HCT116 (cell line): Measurements from ENCODE around the gene DNM3. TPM values are rescaled to one million over a fixed set of nuclear protein-coding genes. Genes with fewer than 3 reads are reported as not detected.

Experiments used
- ATAC-seq: fragments of 200-7000 bp; cut with Tn5 transposase; 2 replicates; pipeline ENCODE4 v1.9.1; 2020; ENCODE audit warnings: mild to moderate bottlenecking, moderate library complexity
- BruUV-seq: library from RNA; stranded (reverse); fragments of 400-500 nt; replicated peaks from 2 replicates; lab custom pipeline; 2021; lab: Mats Ljungman, UMichigan
- CTCF ChIA-PET: fragments of 300-600 bp; sonication (Branson Sonifier 250); formaldehyde crosslinking; loops from one replicate; lab custom pipeline; 2021; ENCODE audit warnings: antibody characterized with exemption; lab: Charles Lee
- POLR2A ChIA-PET: fragments of 300-600, 350-600 bp; sonication (Branson Sonifier 250); formaldehyde crosslinking; loops from one replicate; lab custom pipeline; 2021; ENCODE audit warnings: antibody characterized with exemption; lab: Charles Lee
- RAD21 ChIA-PET, 2 experiments: fragments of 300-600 bp; sonication (Branson Sonifier 250); formaldehyde crosslinking; loops; one replicate each; lab custom pipeline; 2023; ENCODE audit warnings: low total read pairs in 2 of 2; ENCODE audit not compliant: uncharacterized antibody in 2 of 2, unreplicated experiment in 2 of 2, low non-redundant PET in 1 of 2; lab: Charles Lee
- DNase-seq: peaks from one replicate; pipeline ENCODE4 v3.0.0-alpha.2; 2010; ENCODE audit warnings: low read depth, low spot score
- H2AFZ ChIP-seq: fragments of 200-600 bp; shearing (Covaris generic), sonication (generic); 2 replicates; pipeline ENCODE4 v1.6.1; 2017; ENCODE audit warnings: low read depth, mixed run types, mixed read lengths, antibody characterized with exemption, low read length; ENCODE audit not compliant: poor library complexity, severe bottlenecking
- H3K27ac ChIP-seq: 2 replicates; pipeline ENCODE4 v1.5.1; 2012; ENCODE audit warnings: low read depth, low read length
- H3K27me3 ChIP-seq: fragments of 200-600 bp; sonication (generic); 2 replicates; pipeline ENCODE4 v1.6.1; 2016; ENCODE audit warnings: mixed run types, low read length, mixed read lengths; ENCODE audit not compliant: insufficient read depth
- H3K36me3 ChIP-seq, 2 experiments: fragments of 200-500 bp in 1 of 2; fragments of 200-600 bp in 1 of 2; sonication (Bioruptor generic) in 1 of 2; sonication (generic) in 1 of 2; 2 replicates each; pipeline versions ENCODE4 v1.5.1 to v1.6.1; 2014 to 2016; ENCODE audit warnings: low read length in 2 of 2, inconsistent platforms in 1 of 2, mixed read lengths in 1 of 2, mixed run types in 1 of 2; ENCODE audit not compliant: insufficient read depth in 2 of 2, control insufficient read depth in 1 of 2
- H3K4me1 ChIP-seq, 2 experiments: fragments of 200-600 bp in 1 of 2; sonication (generic) in 1 of 2; 2 replicates each; pipeline versions ENCODE4 v1.5.1 to v1.6.1; 2012 to 2017; ENCODE audit warnings: low read length in 2 of 2, inconsistent platforms in 1 of 2, mild to moderate bottlenecking in 1 of 2, mixed read lengths in 1 of 2, mixed run types in 1 of 2, moderate library complexity in 1 of 2; ENCODE audit not compliant: insufficient read depth in 2 of 2, control insufficient read depth in 1 of 2
- H3K4me2 ChIP-seq: fragments of 200-600 bp; sonication (generic); 2 replicates; pipeline ENCODE4 v1.6.1; 2017; ENCODE audit warnings: mixed run types, low read length, mixed read lengths
- H3K4me3 ChIP-seq, 2 experiments: fragments of 200-600 bp in 1 of 2; sonication (generic) in 1 of 2; replicated peaks in 1 of 2; 2 replicates each; pipeline ENCODE4 v1.5.1; 2011 to 2016; ENCODE audit warnings: low read length in 2 of 2, control low read depth in 1 of 2, low read depth in 1 of 2, mild to moderate bottlenecking in 1 of 2, mixed read lengths in 1 of 2, mixed run types in 1 of 2
- H3K79me2 ChIP-seq: fragments of 200-600 bp; sonication (generic); 2 replicates; pipeline ENCODE4 v1.6.1; 2017; ENCODE audit warnings: mild to moderate bottlenecking, mixed run types, low read length, moderate library complexity, mixed read lengths; ENCODE audit not compliant: insufficient read depth
- H3K9ac ChIP-seq: fragments of 200-600 bp; sonication (generic); 2 replicates; pipeline ENCODE4 v1.6.1; 2016; ENCODE audit warnings: low read length, mixed read lengths
- H3K9me2 ChIP-seq: fragments of 200-600 bp; sonication (generic), shearing (Covaris generic); 2 replicates; pipeline ENCODE4 v1.6.1; 2017; ENCODE audit warnings: mixed run types, mild to moderate bottlenecking, moderate library complexity; ENCODE audit not compliant: insufficient read depth
- H3K9me3 ChIP-seq, 2 experiments: fragments of 200-500 bp in 1 of 2; fragments of 200-600 bp in 1 of 2; sonication (Bioruptor generic) in 1 of 2; sonication (generic) in 1 of 2; 2 replicates each; pipeline ENCODE4 v1.6.1; 2014 to 2017; ENCODE audit warnings: low read length in 2 of 2, mixed read lengths in 2 of 2, inconsistent platforms in 1 of 2, low read depth in 1 of 2, mild to moderate bottlenecking in 1 of 2, mixed run types in 1 of 2, moderate library complexity in 1 of 2; ENCODE audit not compliant: control insufficient read depth in 1 of 2, insufficient read depth in 1 of 2
- H4K20me1 ChIP-seq: fragments of 200-600 bp; sonication (generic), shearing (Covaris generic); 2 replicates; pipeline ENCODE4 v1.6.1; 2017; ENCODE audit warnings: mixed run types, mild to moderate bottlenecking, moderate library complexity; ENCODE audit not compliant: insufficient read depth
- CBX3 ChIP-seq: IDR thresholded peaks from 2 replicates; pipeline ENCODE4 v1.6.1; 2012; ENCODE audit warnings: low read depth
- EGR1 ChIP-seq: IDR thresholded peaks from 2 replicates; pipeline ENCODE4 v1.6.1; 2012; ENCODE audit warnings: low read depth
- ELF1 ChIP-seq: IDR thresholded peaks from 2 replicates; pipeline ENCODE4 v1.6.1; 2012; ENCODE audit warnings: low read depth, borderline replicate concordance
- EZH2 ChIP-seq: fragments of 200-600 bp; sonication (generic); IDR thresholded peaks from 2 replicates; pipeline ENCODE4 v1.6.1; 2017; ENCODE audit warnings: antibody characterized with exemption, mixed run types
- EZH2phosphoT487 ChIP-seq: fragments of 200-600 bp; IDR thresholded peaks from 2 replicates; pipeline ENCODE4 v1.6.1; 2018; ENCODE audit warnings: antibody characterized with exemption, borderline replicate concordance
- FOSL1 ChIP-seq: IDR thresholded peaks from 2 replicates; pipeline ENCODE4 v1.6.1; 2012; ENCODE audit warnings: low read depth
- JUND ChIP-seq: IDR thresholded peaks from 2 replicates; pipeline ENCODE4 v1.6.1; 2012
- POLR2AphosphoS5 ChIP-seq: IDR thresholded peaks from 2 replicates; pipeline ENCODE4 v1.6.1; 2011; ENCODE audit warnings: mild to moderate bottlenecking, low read depth, low read length, moderate library complexity
- SP1 ChIP-seq: IDR thresholded peaks from 2 replicates; pipeline ENCODE4 v1.6.1; 2012; ENCODE audit warnings: low read depth
- SRF ChIP-seq: IDR thresholded peaks from 2 replicates; pipeline ENCODE4 v1.6.1; 2012; ENCODE audit warnings: low read depth
- TCF7L2 ChIP-seq: IDR thresholded peaks from 2 replicates; pipeline ENCODE4 v1.7.0; 2011; ENCODE audit warnings: borderline replicate concordance, inconsistent platforms; ENCODE audit not compliant: insufficient read depth, insufficient read length; ENCODE audit errors: extremely low read depth
- ZFX ChIP-seq: fragments of 450-650 bp; IDR thresholded peaks from 2 replicates; pipeline ENCODE4 v1.6.1; 2017
- ZNF274 ChIP-seq: fragments of 200-500 bp; sonication (Bioruptor generic); IDR thresholded peaks from 2 replicates; pipeline ENCODE4 v1.6.1; 2014; ENCODE audit warnings: mild to moderate bottlenecking, low read depth, low read length, inconsistent platforms
- intact Hi-C: fragments of 100-400 bp; cut with micrococcal nuclease; formaldehyde crosslinking; loops from 2 replicates; pipeline ENCODE4 v1.10.0; 2022
- total RNA-seq: library from RNA; stranded (reverse); gene quantifications from one replicate; pipeline ENCODE4 v1.2.1, GENCODE V29; 2021; ENCODE audit not compliant: unreplicated experiment
- TF ChIP-seq, protein P1 (sequence below): IDR thresholded peaks from 2 replicates; pipeline ENCODE4 v1.6.1; 2012; ENCODE audit warnings: low read depth
- TF ChIP-seq, protein P2 (sequence below): IDR thresholded peaks from 2 replicates; pipeline ENCODE4 v1.6.1; 2012

The DNM3 gene
- total RNA-seq, 1 experiment from 2014 or later: 3.1 TPM

DNA sequence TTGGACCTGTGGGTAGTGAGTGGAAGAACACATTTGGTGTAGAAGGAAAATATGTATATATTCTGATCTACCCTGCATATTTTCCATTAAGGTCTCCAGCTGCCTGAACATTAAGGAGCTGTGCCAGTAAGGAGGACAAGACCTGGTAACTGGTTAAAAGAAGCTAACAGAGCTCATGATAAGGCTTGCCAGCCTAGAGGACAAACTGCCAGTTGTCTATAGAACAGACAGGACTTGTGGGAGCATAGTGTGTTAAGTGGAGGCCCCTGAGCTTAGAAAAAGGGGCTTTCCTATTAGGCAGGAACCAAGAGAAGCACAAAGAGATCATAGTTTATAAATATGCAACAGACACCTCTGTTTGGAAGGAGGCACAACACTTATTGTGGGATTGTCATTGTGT lies 23.0 kb downstream of the DNM3 start (continued):
- TF ChIP-seq, protein P1, sequence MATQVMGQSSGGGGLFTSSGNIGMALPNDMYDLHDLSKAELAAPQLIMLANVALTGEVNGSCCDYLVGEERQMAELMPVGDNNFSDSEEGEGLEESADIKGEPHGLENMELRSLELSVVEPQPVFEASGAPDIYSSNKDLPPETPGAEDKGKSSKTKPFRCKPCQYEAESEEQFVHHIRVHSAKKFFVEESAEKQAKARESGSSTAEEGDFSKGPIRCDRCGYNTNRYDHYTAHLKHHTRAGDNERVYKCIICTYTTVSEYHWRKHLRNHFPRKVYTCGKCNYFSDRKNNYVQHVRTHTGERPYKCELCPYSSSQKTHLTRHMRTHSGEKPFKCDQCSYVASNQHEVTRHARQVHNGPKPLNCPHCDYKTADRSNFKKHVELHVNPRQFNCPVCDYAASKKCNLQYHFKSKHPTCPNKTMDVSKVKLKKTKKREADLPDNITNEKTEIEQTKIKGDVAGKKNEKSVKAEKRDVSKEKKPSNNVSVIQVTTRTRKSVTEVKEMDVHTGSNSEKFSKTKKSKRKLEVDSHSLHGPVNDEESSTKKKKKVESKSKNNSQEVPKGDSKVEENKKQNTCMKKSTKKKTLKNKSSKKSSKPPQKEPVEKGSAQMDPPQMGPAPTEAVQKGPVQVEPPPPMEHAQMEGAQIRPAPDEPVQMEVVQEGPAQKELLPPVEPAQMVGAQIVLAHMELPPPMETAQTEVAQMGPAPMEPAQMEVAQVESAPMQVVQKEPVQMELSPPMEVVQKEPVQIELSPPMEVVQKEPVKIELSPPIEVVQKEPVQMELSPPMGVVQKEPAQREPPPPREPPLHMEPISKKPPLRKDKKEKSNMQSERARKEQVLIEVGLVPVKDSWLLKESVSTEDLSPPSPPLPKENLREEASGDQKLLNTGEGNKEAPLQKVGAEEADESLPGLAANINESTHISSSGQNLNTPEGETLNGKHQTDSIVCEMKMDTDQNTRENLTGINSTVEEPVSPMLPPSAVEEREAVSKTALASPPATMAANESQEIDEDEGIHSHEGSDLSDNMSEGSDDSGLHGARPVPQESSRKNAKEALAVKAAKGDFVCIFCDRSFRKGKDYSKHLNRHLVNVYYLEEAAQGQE: no peak
- TF ChIP-seq, protein P2, sequence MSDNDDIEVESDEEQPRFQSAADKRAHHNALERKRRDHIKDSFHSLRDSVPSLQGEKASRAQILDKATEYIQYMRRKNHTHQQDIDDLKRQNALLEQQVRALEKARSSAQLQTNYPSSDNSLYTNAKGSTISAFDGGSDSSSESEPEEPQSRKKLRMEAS: no peak
- TF ChIP-seq ELF1 (no peak), CBX3 (no peak), EZH2 (no peak), SRF (no peak), FOSL1 (no peak), EGR1 (no peak)

DNA sequence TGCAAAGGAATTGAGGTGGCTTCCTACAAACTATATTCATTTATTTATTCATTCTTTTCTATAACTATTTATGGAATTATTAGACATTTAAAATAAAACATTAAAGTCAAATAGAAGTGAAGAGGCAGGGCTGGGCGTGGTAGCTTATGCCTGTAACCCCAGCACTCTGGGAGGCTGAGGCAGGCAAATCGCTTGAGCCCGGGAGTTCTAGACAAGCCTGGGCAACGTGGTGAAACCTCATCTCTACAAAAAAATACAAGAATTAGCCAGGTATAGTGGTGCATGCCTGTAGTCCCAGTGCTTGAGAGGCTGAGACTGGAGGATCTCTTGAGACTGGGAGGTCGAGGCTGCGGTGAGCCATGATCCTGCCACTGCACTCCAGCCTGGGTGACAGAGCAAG lies 23.8 kb downstream of the DNM3 start:
- Histone ChIP-seq H3K9me2 (no peaks in the 10 kb centered on the region), H4K20me1 (no peaks in the 10 kb centered on the region), H3K4me3 (no peak overlapping the region), H3K9ac (no peak overlapping the region), H3K9me3 (no peaks in the 10 kb centered on the region), H3K27me3 (no peaks in the 10 kb centered on the region), H3K4me1 (peaks cover 8 to 11% of the 10 kb centered on the region in 2 experiments; a peak in 3 of 4 replicates), H3K79me2 (no peaks in the 10 kb centered on the region), H3K4me2 (no peak overlapping the region), H2AFZ (no peak overlapping the region), H3K27ac (no peak overlapping the region), H3K36me3 (no peaks in the 10 kb centered on the region)
- DNase-seq (no peak), ATAC-seq (no peak)
- BruUV-seq: no TSS peak
- ChIA-PET CTCF (no interaction called here), POLR2A (no interaction called here), RAD21 (no interaction called here)
- intact Hi-C loops: no loop called here
- TF ChIP-seq, protein P1: no peak
- TF ChIP-seq TCF7L2 (no peak), POLR2AphosphoS5 (no peak), JUND (no peak), EZH2phosphoT487 (no peak), ZFX (no peak), SP1 (no peak), ZNF274 (no peak), SRF (no peak), ELF1 (no peak)
